Measurements from ENCODE around the gene KCNMA1. TPM values are rescaled to one million over a fixed set of nuclear protein-coding genes. Genes with fewer than 3 reads are reported as not detected.

KCNMA1 gene
- total RNA-seq, 4 donors from 2014 or later, result 68.4 to 170 (median 119) TPM

DNA sequence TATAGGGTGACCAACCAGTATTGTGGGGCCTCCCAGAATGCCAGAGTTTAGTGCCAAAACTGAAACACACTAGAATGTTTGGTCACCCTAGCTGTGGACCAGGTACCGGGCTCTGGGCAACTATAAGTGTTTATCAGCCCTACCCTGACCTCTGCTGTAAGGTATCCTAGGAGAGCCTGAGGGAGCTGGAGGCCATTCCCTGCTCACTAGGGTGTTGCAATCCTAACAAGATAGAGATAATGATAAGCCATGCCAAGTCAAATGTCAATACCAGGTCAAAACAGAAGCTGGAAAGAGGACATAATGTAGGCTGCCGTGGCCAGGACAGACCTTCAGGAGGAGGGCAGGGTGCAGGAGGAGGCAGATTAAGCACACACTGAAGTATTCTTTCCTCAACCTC, 151.8 kb downstream of the KCNMA1 start:
- WGBS, 2 donors (ENCODE audit: low coverage in 1 of 2), result 77 to 88% methylated on average over 2 of the region's 2 CpGs
- in situ Hi-C loops (cut with MboI; ENCODE audit: low pct_ligation_motif_present in 1 of 4, low pct_unique_long_range_greater_than_20kb in 1 of 4, low sequenced_read_pairs in 3 of 4), result no loop called here
- no peaks in the 10 kb centered on the region for H3K36me3 ChIP-seq
- DNase-seq, result no peak
- intact Hi-C loops (cut with DNase I; ENCODE audit: low total_unique reads), result no loop called here
- no peak for TF ChIP-seq POLR2AphosphoS5 (IDR thresholded peaks at IDR 0.05)
- TF ChIP-seq EP300 (IDR thresholded peaks at IDR 0.05; ENCODE audit: low read depth), result no peak
- TF ChIP-seq, protein P1, sequence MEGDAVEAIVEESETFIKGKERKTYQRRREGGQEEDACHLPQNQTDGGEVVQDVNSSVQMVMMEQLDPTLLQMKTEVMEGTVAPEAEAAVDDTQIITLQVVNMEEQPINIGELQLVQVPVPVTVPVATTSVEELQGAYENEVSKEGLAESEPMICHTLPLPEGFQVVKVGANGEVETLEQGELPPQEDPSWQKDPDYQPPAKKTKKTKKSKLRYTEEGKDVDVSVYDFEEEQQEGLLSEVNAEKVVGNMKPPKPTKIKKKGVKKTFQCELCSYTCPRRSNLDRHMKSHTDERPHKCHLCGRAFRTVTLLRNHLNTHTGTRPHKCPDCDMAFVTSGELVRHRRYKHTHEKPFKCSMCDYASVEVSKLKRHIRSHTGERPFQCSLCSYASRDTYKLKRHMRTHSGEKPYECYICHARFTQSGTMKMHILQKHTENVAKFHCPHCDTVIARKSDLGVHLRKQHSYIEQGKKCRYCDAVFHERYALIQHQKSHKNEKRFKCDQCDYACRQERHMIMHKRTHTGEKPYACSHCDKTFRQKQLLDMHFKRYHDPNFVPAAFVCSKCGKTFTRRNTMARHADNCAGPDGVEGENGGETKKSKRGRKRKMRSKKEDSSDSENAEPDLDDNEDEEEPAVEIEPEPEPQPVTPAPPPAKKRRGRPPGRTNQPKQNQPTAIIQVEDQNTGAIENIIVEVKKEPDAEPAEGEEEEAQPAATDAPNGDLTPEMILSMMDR (IDR thresholded peaks at IDR 0.05), result no peak
- no peak for TF ChIP-seq POLR2A (IDR thresholded peaks at IDR 0.05)
- peaks cover 0 to 14% (median 3%) of the 10 kb centered on the region in 4 donors for H3K4me1 ChIP-seq
- H3K27ac ChIP-seq, result no peak overlapping the region
- no peak overlapping the region for H3K4me3 ChIP-seq
- H3K9me3 ChIP-seq, result no peaks in the 10 kb centered on the region
- H3K27me3 ChIP-seq, result no peaks in the 10 kb centered on the region

- H3K4me3 ChIP-seq, result no peak overlapping the region
- no peaks in the 10 kb centered on the region for H3K36me3 ChIP-seq
- H3K27ac ChIP-seq, result no peak overlapping the region
- TF ChIP-seq POLR2A (IDR thresholded peaks at IDR 0.05) (no peak), POLR2AphosphoS5 (IDR thresholded peaks at IDR 0.05) (no peak), EP300 (IDR thresholded peaks at IDR 0.05; ENCODE audit: low read depth) (no peak)
- TF ChIP-seq, protein P1 (IDR thresholded peaks at IDR 0.05), result no peak
- no peak for DNase-seq
- no peaks in the 10 kb centered on the region for H3K27me3 ChIP-seq
- in situ Hi-C loops (cut with MboI; ENCODE audit: low pct_ligation_motif_present in 1 of 4, low pct_unique_long_range_greater_than_20kb in 1 of 4, low sequenced_read_pairs in 3 of 4) (no loop called here), intact Hi-C loops (cut with DNase I; ENCODE audit: low total_unique reads) (no loop called here)
- 29% methylated on average over 2 of the region's 2 CpGs; no CpG with 5 or more reads in 1 of the 2 donors for WGBS, 2 donors (ENCODE audit: low coverage in 1 of 2)
- H3K4me1 ChIP-seq, result peaks cover 18 to 44% (median 29%) of the 10 kb centered on the region in 4 donors
- no peaks in the 10 kb centered on the region for H3K9me3 ChIP-seq
Observed at GRCh38 chr10:77482072-77482471, 155.5 kb downstream of the KCNMA1 start.

DNA sequence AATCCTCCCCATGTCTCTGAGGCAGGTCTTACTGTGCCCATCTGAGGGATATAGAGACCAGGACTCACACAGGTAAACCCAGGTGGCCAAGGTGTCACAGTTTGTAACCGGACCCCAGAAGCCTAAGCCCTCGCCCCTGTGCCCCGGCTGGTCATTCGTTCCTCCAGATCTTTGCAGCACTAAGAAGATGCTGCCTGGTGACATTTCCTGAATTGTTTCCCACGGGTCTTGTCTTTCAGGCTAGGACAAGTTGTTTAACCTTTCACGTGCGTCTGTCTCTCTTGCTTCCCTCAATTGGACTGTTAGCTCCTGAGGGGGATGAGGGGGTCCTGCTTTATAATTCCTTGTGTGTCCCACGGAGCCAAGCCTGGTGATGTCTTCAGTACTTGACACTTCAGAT, 158.0 kb downstream of the KCNMA1 start:
- WGBS, 2 donors (ENCODE audit: low coverage in 1 of 2), result 51% methylated on average over 8 of the region's 8 CpGs; no CpG with 5 or more reads in 1 of the 2 donors
- no peak for DNase-seq
- in situ Hi-C loops (cut with MboI; ENCODE audit: low pct_ligation_motif_present in 1 of 4, low pct_unique_long_range_greater_than_20kb in 1 of 4, low sequenced_read_pairs in 3 of 4), result no loop called here
- intact Hi-C loops (cut with DNase I; ENCODE audit: low total_unique reads), result no loop called here
- Histone ChIP-seq H3K4me1 (peaks cover 21 to 45% (median 29%) of the 10 kb centered on the region in 4 donors), H3K27ac (peak overlapping the region; percentile 54 to 74 (median 64)), H3K36me3 (no peaks in the 10 kb centered on the region), H3K4me3 (no peak overlapping the region), H3K9me3 (no peaks in the 10 kb centered on the region), H3K27me3 (no peaks in the 10 kb centered on the region)
- no peak for TF ChIP-seq POLR2A (IDR thresholded peaks at IDR 0.05)
- TF ChIP-seq, protein P1 (IDR thresholded peaks at IDR 0.05), result no peak
- TF ChIP-seq POLR2AphosphoS5 (IDR thresholded peaks at IDR 0.05), result no peak
- TF ChIP-seq EP300 (IDR thresholded peaks at IDR 0.05; ENCODE audit: low read depth), result no peak

GRCh38 chr10:77478962-77479359, 158.6 kb downstream of the KCNMA1 start:
- TF ChIP-seq, protein P1 (IDR thresholded peaks at IDR 0.05), result no peak
- TF ChIP-seq EP300 (IDR thresholded peaks at IDR 0.05; ENCODE audit: low read depth), result no peak
- TF ChIP-seq POLR2AphosphoS5 (IDR thresholded peaks at IDR 0.05), result no peak
- no peak for TF ChIP-seq POLR2A (IDR thresholded peaks at IDR 0.05)
- Histone ChIP-seq H3K4me3 (no peak overlapping the region), H3K4me1 (peaks cover 21 to 51% (median 29%) of the 10 kb centered on the region in 4 donors), H3K27me3 (no peaks in the 10 kb centered on the region), H3K36me3 (no peaks in the 10 kb centered on the region), H3K9me3 (no peaks in the 10 kb centered on the region), H3K27ac (peak overlapping the region; percentile 54 to 74 (median 64))
- in situ Hi-C loops (cut with MboI; ENCODE audit: low pct_ligation_motif_present in 1 of 4, low pct_unique_long_range_greater_than_20kb in 1 of 4, low sequenced_read_pairs in 3 of 4) (no loop called here), intact Hi-C loops (cut with DNase I; ENCODE audit: low total_unique reads) (no loop called here)
- 67 to 69% methylated on average over 4 to 5 of the region's 5 CpGs for WGBS, 2 donors (ENCODE audit: low coverage in 1 of 2)
- no peak for DNase-seq
